GM18861 (cell line): ENCODE data around the gene AJM1.
"Not testable (repeated sequence)": the region's sequence is repeated elsewhere in the genome, so short reads cannot be mapped to it uniquely, and the experiment has no call there.

ENCODE experiments used
- ATAC-seq: cut with Tn5 transposase; IDR thresholded peaks from one replicate; pipeline ENCODE4 v1.9.1; 2021; ENCODE audit not compliant: unreplicated experiment

Gene AJM1

GRCh38 chr9:136829981-136830885, 12.0 kb upstream of the AJM1 start:
- no peak for ATAC-seq

- no peak for ATAC-seq
These were observed 11.1 kb upstream of the AJM1 start for GRCh38 chr9:136831002-136831719.

- no peak for ATAC-seq
These were observed 10.6 kb upstream of the AJM1 start for GRCh38 chr9:136831720-136832104.

- ATAC-seq, result no peak
These were observed 9.7 kb upstream of the AJM1 start for GRCh38 chr9:136832581-136832980.

GRCh38 chr9:136833381-136834048, 8.8 kb upstream of the AJM1 start:
- ATAC-seq, result not testable (repeated sequence)

- no peak for ATAC-seq
These were observed 6.9 kb upstream of the AJM1 start for GRCh38 chr9:136835162-136835931.

- no peak for ATAC-seq
These were observed 6.1 kb upstream of the AJM1 start for GRCh38 chr9:136835932-136836904.

GRCh38 chr9:136837146-136837855, 5.0 kb upstream of the AJM1 start:
- ATAC-seq, result no peak

- ATAC-seq, result not testable (repeated sequence)
These were observed 4.4 kb upstream of the AJM1 start for GRCh38 chr9:136837856-136838277.

- ATAC-seq, result no peak
These were observed 3.7 kb upstream of the AJM1 start for GRCh38 chr9:136838314-136839228.

- ATAC-seq, result no peak
These were observed 2.8 kb upstream of the AJM1 start for GRCh38 chr9:136839229-136840139.

- no peak for ATAC-seq
These were observed 2.0 kb upstream of the AJM1 start for GRCh38 chr9:136840140-136840876.

- ATAC-seq, result no peak
These were observed 1.2 kb upstream of the AJM1 start for GRCh38 chr9:136840877-136841645.

GRCh38 chr9:136841646-136842379, 465 bp upstream of the AJM1 start:
- ATAC-seq, result not testable (repeated sequence)
